ENCODE measurements around the gene MATN1. TPM values are rescaled to one million over a fixed set of nuclear protein-coding genes. Genes with fewer than 3 reads are reported as not detected.

MATN1 gene
- total RNA-seq, 4 donors from 2014 or later, result 0.46 to 1.7 TPM; not detected in 2

GRCh38 chr1:30744060-30744756 is 20.8 kb upstream of the MATN1 start:
- DNase-seq, result no peak
- intact Hi-C loops (cut with DNase I; ENCODE audit: low total_unique reads), result no loop called here
- Histone ChIP-seq H3K27me3 (no peaks in the 10 kb centered on the region), H3K4me1 (no peaks in the 10 kb centered on the region), H3K9me3 (no peaks in the 10 kb centered on the region), H3K36me3 (no peaks in the 10 kb centered on the region), H3K4me3 (no peak overlapping the region), H3K27ac (no peak overlapping the region)
- TF ChIP-seq POLR2A (IDR thresholded peaks at IDR 0.05) (no peak), CTCF (IDR thresholded peaks at IDR 0.05) (no peak)

GRCh38 chr1:30743584-30744059 is 20.2 kb upstream of the MATN1 start:
- DNase-seq, result no peak
- Histone ChIP-seq H3K4me1 (no peaks in the 10 kb centered on the region), H3K27ac (no peak overlapping the region), H3K27me3 (no peaks in the 10 kb centered on the region), H3K4me3 (no peak overlapping the region), H3K9me3 (no peaks in the 10 kb centered on the region), H3K36me3 (no peaks in the 10 kb centered on the region)
- no peak for TF ChIP-seq CTCF (IDR thresholded peaks at IDR 0.05)
- no peak for TF ChIP-seq POLR2A (IDR thresholded peaks at IDR 0.05)
- intact Hi-C loops (cut with DNase I; ENCODE audit: low total_unique reads), result no loop called here

- intact Hi-C loops (cut with DNase I; ENCODE audit: low total_unique reads), result no loop called here
- Histone ChIP-seq H3K4me3 (no peak overlapping the region), H3K27me3 (no peaks in the 10 kb centered on the region), H3K4me1 (no peaks in the 10 kb centered on the region), H3K9me3 (no peaks in the 10 kb centered on the region), H3K36me3 (no peaks in the 10 kb centered on the region), H3K27ac (no peak overlapping the region)
- TF ChIP-seq POLR2A (IDR thresholded peaks at IDR 0.05) (no peak), CTCF (IDR thresholded peaks at IDR 0.05) (no peak)
- DNase-seq, result no peak
Measured at GRCh38 chr1:30742963-30743559, 19.7 kb upstream of the MATN1 start.

- intact Hi-C loops (cut with DNase I; ENCODE audit: low total_unique reads), result no loop called here
- H3K4me1 ChIP-seq, result no peaks in the 10 kb centered on the region
Measured at GRCh38 chr1:30742300-30742962, 19.0 kb upstream of the MATN1 start.

More at GRCh38 chr1:30742300-30742962, 19.0 kb upstream of the MATN1 start:
- Histone ChIP-seq H3K36me3 (no peaks in the 10 kb centered on the region), H3K9me3 (no peaks in the 10 kb centered on the region), H3K27ac (no peak overlapping the region), H3K27me3 (no peaks in the 10 kb centered on the region), H3K4me3 (no peak overlapping the region)
- DNase-seq, result no peak
- TF ChIP-seq CTCF (IDR thresholded peaks at IDR 0.05) (no peak), POLR2A (IDR thresholded peaks at IDR 0.05) (no peak)

Data from uterus (tissue), 4 donors.